AG04449 (cell line): Measurements from ENCODE around the gene GSDMA.
"Not testable (repeated sequence)": the region's sequence is repeated elsewhere in the genome, so short reads cannot be mapped to it uniquely, and the experiment has no call there.

Experiments used
- CTCF ChIA-PET: fragments of 350-600 bp; formaldehyde crosslinking; extraction: SDS; loops from one replicate; lab custom pipeline; 2021; ENCODE audit warnings: antibody characterized with exemption; lab: Yijun Ruan, JAX
- POLR2A ChIA-PET: fragments of 400-600, 350-600 bp; formaldehyde crosslinking; extraction: SDS; loops from one replicate; lab custom pipeline; 2020; ENCODE audit warnings: antibody characterized with exemption, inconsistent platforms; lab: Yijun Ruan, JAX
- DNase-seq: peaks from one replicate; pipeline ENCODE4 v3.0.0-alpha.2; 2010; ENCODE audit warnings: low read depth, low spot score
- H3K4me3 ChIP-seq: 2 replicates; pipeline ENCODE4 v1.5.1; 2011; ENCODE audit warnings: low read depth, mild to moderate bottlenecking, control low read depth, low read length
- TF ChIP-seq, protein P1 (sequence below): IDR thresholded peaks from one replicate; pipeline ENCODE4 v1.5.1; 2011; ENCODE audit warnings: mild to moderate bottlenecking, moderate library complexity, low read length, control low read depth, inconsistent platforms; ENCODE audit not compliant: insufficient read depth; ENCODE audit errors: missing control alignments

The GSDMA gene

GRCh38 chr17:39997543-39997942 lies 34.7 kb downstream of the GSDMA start:
- CTCF ChIA-PET, result interaction anchor here (1.4 to 2.3 kb wide), 2 partner anchors 16 to 29 kb away, joined by 4 to 13 read pairs; no protein-coding TSS in a partner anchor
- POLR2A ChIA-PET, result no interaction called here

GRCh38 chr17:39999067-39999466 lies 36.3 kb downstream of the GSDMA start:
- CTCF ChIA-PET, result interaction anchor here (0.8 to 6.9 kb wide), 4 partner anchors 14 to 25 kb away, joined by 3 to 39 read pairs (median 3); partner anchors contain the start of genes CSF3 and PSMD3
- no peak overlapping the region for H3K4me3 ChIP-seq
- TF ChIP-seq, protein P1, sequence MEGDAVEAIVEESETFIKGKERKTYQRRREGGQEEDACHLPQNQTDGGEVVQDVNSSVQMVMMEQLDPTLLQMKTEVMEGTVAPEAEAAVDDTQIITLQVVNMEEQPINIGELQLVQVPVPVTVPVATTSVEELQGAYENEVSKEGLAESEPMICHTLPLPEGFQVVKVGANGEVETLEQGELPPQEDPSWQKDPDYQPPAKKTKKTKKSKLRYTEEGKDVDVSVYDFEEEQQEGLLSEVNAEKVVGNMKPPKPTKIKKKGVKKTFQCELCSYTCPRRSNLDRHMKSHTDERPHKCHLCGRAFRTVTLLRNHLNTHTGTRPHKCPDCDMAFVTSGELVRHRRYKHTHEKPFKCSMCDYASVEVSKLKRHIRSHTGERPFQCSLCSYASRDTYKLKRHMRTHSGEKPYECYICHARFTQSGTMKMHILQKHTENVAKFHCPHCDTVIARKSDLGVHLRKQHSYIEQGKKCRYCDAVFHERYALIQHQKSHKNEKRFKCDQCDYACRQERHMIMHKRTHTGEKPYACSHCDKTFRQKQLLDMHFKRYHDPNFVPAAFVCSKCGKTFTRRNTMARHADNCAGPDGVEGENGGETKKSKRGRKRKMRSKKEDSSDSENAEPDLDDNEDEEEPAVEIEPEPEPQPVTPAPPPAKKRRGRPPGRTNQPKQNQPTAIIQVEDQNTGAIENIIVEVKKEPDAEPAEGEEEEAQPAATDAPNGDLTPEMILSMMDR, result no peak
- POLR2A ChIA-PET, result no interaction called here
- no peak for DNase-seq

More at GRCh38 chr17:39997543-39997942, 34.7 kb downstream of the GSDMA start:
- TF ChIP-seq, protein P1, result no peak
- H3K4me3 ChIP-seq, result no peak overlapping the region
- DNase-seq, result no peak

DNA sequence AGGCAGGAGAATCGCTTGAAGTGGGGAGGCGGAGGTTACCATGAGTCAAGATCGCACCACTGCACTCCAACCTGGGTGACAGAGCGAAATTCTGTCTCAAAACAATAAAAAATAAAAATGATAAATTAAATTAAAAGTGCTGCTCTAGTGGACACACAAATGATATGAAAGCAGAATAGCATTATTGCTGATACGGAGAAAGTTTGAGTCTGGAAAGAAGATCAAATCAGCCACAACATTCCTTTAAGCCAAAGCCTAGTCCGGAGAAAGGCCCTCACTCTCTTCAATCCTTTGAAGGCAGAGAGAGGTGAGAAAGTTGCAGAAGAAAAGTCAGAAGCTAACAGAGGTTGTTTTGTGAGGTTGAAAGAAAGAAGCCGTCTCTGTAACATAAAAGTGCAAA lies 37.4 kb downstream of the GSDMA start:
- ChIA-PET CTCF (interaction anchor here (1.6 to 6.9 kb wide), 3 partner anchors 13 to 113 kb away, joined by 3 to 39 read pairs (median 5); partner anchors contain the start of gene CSF3), POLR2A (interaction anchor here (1.1 kb wide), 1 partner anchor 11 kb away, joined by 4 read pairs; no protein-coding TSS in a partner anchor)
- H3K4me3 ChIP-seq, result no peak overlapping the region
- DNase-seq, result no peak
- TF ChIP-seq, protein P1, result no peak

DNA sequence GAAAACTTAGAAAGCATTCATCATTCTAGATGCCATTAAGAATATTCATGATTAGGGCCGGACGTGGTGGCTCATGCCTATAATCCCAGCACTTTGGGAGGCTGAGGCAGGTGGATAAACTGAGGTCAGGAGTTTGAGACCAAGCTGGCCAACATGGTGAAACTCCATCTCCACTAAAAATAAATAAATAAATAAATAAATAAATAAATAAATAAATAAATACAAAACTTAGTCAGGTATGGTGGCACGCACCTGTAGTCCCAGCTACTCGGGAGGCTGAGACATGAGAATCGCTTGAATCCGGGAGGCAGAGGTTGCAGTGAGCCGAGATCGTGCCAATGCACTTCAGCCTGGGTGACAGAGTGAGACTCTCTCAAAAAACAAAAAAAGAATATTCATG lies 38.5 kb downstream of the GSDMA start:
- not testable (repeated sequence) for H3K4me3 ChIP-seq, DNase-seq
- ChIA-PET CTCF (interaction anchor here (1.2 to 6.9 kb wide), 3 partner anchors 12 to 112 kb away, joined by 3 to 39 read pairs (median 5); partner anchors contain the start of gene CSF3), POLR2A (interaction anchor here (1.1 kb wide), 1 partner anchor 12 kb away, joined by 4 read pairs; no protein-coding TSS in a partner anchor)

DNA sequence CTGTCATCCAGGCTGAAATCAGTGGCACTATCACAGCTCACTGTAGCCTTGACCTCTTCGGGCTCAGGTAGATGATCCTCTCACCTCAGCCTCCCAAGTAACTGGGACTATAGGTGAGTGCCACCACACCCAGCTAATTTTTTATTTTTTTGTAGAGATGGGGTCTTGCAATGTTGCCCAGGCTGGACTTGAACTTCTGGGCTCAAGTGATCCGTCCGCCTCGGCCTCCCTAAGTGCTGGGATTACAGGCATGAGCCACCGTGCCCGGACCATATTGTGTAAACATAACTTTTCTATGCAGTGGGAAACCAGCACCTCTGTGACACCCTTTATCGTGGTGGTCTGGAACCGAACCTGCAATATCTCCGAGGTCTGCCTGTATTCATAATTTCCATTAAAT lies 41.3 kb downstream of the GSDMA start:
- POLR2A ChIA-PET, result no interaction called here
- no peak overlapping the region for H3K4me3 ChIP-seq
- DNase-seq, result no peak
- CTCF ChIA-PET, result interaction anchor here (6.9 kb wide), 1 partner anchor 9 kb away, joined by 39 read pairs; the partner anchor contains the start of gene CSF3
- TF ChIP-seq, protein P1, result no peak

GRCh38 chr17:40004712-40005111 lies 41.9 kb downstream of the GSDMA start:
- TF ChIP-seq, protein P1, result no peak
- ChIA-PET POLR2A (no interaction called here), CTCF (interaction anchor here (0.8 to 6.9 kb wide), 4 partner anchors 9 to 108 kb away, joined by 3 to 39 read pairs (median 3); partner anchors contain the start of gene CSF3)
- DNase-seq, result no peak
- no peak overlapping the region for H3K4me3 ChIP-seq

DNA sequence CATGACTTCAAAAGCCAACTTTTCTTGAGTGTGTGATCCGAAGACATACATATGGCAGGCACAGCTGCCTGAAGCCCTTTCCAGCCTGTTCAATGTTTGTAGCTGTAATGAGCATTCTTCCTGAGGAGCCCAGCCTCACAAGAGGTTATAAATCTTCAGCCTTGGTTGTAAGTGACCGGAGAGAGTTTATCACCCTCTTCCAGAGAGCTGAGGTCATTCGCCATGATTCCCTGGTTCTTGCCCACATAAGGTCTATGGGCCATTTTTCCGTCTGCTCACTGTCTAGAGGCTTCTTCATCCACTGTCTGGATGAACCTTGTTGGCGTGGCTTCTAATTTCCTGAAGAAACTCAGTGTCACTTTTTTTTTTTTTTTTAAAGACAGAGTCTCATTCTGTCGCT lies 42.7 kb downstream of the GSDMA start:
- no peak overlapping the region for H3K4me3 ChIP-seq
- DNase-seq, result no peak
- ChIA-PET POLR2A (no interaction called here), CTCF (interaction anchor here (0.8 to 6.9 kb wide), 4 partner anchors 8 to 107 kb away, joined by 3 to 39 read pairs (median 3); partner anchors contain the start of gene CSF3)
- TF ChIP-seq, protein P1, result no peak

- POLR2A ChIA-PET, H3K4me3 ChIP-seq, DNase-seq: not testable (repeated sequence)
- CTCF ChIA-PET, result interaction anchor here (0.9 to 12.8 kb wide), 6 partner anchors 11 to 181 kb away, joined by 3 to 325 read pairs (median 76); no protein-coding TSS in a partner anchor
These were observed 48.2 kb downstream of the GSDMA start for GRCh38 chr17:40010946-40011500.

DNA sequence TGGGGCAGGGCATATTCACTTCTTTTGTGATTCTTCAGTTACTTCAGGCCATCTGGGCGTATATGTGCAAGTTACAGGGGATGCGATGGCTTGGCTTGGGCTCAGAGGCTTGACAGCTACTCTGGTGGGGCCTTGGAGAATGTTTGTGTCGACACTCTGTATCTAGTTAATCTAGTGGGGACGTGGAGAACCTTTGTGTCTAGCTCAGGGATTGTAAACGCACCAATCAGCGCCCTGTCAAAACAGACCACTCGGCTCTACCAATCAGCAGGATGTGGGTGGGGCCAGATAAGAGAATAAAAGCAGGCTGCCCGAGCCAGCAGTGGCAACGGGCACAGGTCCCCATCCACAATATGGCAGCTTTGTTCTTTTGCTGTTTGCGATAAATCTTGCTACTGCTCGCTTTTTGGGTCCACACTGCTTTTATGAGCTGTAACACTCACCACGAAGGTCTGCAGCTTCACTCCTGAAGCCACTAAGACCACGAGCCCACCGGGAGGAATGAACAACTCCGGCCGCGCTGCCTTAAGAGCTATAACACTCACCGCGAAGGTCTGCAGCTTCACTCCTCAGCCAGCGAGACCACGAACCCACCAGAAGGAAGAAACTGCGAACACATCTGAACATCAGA lies 49.3 kb downstream of the GSDMA start:
- H3K4me3 ChIP-seq, DNase-seq, POLR2A ChIA-PET: not testable (repeated sequence)
- CTCF ChIA-PET, result interaction anchor here (0.8 to 12.8 kb wide), 12 partner anchors 10 to 279 kb away, joined by 3 to 325 read pairs (median 34); no protein-coding TSS in a partner anchor
